ENCODE data around the gene TAPBP.

DNA sequence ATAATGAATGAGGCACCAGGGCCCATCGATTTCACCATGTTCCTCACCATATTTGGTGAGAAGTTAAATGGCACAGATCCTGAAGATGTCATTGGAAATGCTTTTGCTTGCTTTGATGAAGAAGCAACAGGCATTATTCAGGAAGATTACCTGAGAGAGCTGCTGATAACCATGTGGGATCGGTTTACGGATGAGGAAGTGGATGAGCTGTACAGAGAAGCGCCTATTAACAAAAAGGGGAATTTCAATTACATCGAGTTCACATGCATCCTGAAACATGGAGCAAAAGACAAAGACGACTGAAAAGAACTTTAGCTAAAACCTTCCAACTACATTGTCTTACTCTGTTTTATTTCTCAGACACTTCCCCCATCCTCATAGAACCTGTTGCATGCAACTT lies 25.3 kb upstream of the TAPBP start:
- TF ChIP-seq SUZ12 (IDR thresholded peaks at IDR 0.05; ENCODE audit: extremely low read depth, insufficient read depth, insufficient read length): no peak
- no peak for TF ChIP-seq YY1 (IDR thresholded peaks at IDR 0.05; ENCODE audit: insufficient read depth, insufficient read length)
